Measurements from ENCODE around the gene ATP13A1.

DNA sequence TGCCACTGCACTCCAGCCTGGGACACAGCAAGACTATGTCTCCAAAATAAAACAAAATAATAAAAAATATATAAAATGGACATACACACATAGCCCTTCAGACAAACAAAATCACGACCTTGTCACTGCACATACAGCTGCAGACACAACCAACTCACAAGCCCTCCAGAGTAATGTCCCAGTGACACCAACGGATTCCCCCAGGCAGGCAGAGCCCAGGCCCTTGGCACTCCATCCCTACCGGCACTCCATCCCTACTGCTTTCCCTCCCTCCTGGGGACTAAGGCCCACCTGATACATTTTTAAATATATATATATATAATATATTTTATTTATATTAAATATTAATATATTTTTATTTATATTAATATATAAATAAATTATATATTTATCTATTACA lies 23.6 kb upstream of the ATP13A1 start:
- TF ChIP-seq POLR2AphosphoS5 (IDR thresholded peaks at IDR 0.05) (no peak), EP300 (IDR thresholded peaks at IDR 0.05) (no peak)

All from esophagus muscularis mucosa (tissue), 3 donors.